Measurements from ENCODE around the gene TREX2.

- TF ChIP-seq POLR2AphosphoS5 (IDR thresholded peaks at IDR 0.05; ENCODE audit: low read depth) (no peak), EZH2 (IDR thresholded peaks at IDR 0.05; ENCODE audit: low read depth, unreplicated experiment) (no peak), CTCF (conservative IDR thresholded peaks at IDR 0.05; ENCODE audit: low read depth in 2 of 2) (peak; percentile 38 to 58)
Observed at GRCh38 chrX:153438532-153438931, 7.3 kb downstream of the TREX2 start.

Data from GM23338 (cell line).